Stomach (tissue), 4 donors: Measurements from ENCODE around the gene AP3D1.

ENCODE experiments used
- CTCF ChIP-seq, 7 experiments: fragments of 450-650 bp in 4 of 7; fragments of 200-600 bp in 3 of 7; sonication (generic) in 3 of 7; IDR thresholded peaks; one replicate each; pipeline ENCODE4 v1.5.1; 2016 to 2019; ENCODE audit warnings: antibody characterized with exemption in 7 of 7, control low read depth in 2 of 7, mild to moderate bottlenecking in 1 of 7
- EP300 ChIP-seq: sonication (generic); formaldehyde crosslinking; IDR thresholded peaks from one replicate; pipeline ENCODE4 v1.6.1; 2017; ENCODE audit warnings: antibody characterized with exemption
- POLR2A ChIP-seq, 4 donors: fragments of 450-650 bp; IDR thresholded peaks; one replicate each; pipeline ENCODE4 v1.6.1; 2016; ENCODE audit warnings: antibody characterized with exemption in 4 of 4, control low read depth in 2 of 4, mild to moderate bottlenecking in 1 of 4, moderate library complexity in 1 of 4
- POLR2AphosphoS5 ChIP-seq, 3 donors: sonication (generic); formaldehyde crosslinking; IDR thresholded peaks; one replicate each; pipeline ENCODE4 v1.6.1; 2016; ENCODE audit warnings: antibody characterized with exemption in 3 of 3

DNA sequence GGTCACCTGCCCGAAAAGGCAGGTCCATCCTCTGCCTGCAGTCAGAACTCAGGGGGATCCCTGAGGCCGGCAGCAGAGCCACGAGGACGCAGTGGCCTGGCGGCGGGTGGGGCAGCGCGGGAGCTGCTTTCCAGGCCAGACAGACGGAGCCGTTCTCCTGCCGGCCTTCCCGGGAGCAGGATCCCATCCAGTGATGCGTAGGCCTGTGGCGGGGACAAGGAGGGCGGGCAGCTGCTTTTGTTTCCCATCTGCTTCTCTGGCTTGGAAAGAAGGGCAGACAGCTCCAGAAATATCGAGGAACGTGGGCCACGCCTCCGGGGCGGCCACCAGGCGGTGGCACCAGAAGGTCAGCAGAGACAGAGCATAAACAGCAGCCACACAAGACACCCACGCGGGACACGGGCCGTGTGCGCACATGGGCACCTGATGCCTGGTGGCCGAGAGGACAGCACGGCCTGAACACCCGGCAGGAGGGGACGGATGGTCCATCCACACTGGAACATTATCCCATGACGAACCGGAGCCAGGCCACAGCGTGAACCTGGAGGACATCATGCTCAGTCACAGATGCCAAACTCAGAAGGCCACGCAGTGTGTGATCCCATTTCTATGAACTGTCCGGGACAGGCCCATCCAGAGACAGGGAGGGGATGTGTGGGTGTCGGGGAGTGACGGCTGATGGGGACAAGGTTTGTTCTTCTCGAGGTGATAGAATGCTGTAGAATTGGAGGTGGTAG, 86.4 kb downstream of the AP3D1 start:
- TF ChIP-seq CTCF (IDR thresholded peaks at IDR 0.05) (peak in 1 of 7 experiments; percentile 33), EP300 (peak; percentile 93), POLR2AphosphoS5 (IDR thresholded peaks at IDR 0.05) (no peak), POLR2A (IDR thresholded peaks at IDR 0.05) (no peak)
